K562 (cell line): Measurements from ENCODE around the gene EPB41L3. TPM values are rescaled to one million over a fixed set of nuclear protein-coding genes. Genes with fewer than 3 reads are reported as not detected.

Experiments
- ATAC-seq: fragments of 200-7000 bp; cut with Tn5 transposase; 3 replicates; pipeline ENCODE4 v1.9.1; 2020; ENCODE audit warnings: moderate library complexity
- BruUV-seq: library from RNA; stranded (reverse); fragments of 400-500 nt; replicated peaks from 2 replicates; lab custom pipeline; 2021; lab: Mats Ljungman, UMichigan
- CTCF ChIA-PET: fragments of 300-600 bp; formaldehyde crosslinking; extraction: SDS; loops from one replicate; lab custom pipeline; 2021; ENCODE audit warnings: low intra/inter-chr PET ratio; lab: Yijun Ruan, JAX
- POLR2A ChIA-PET: fragments of 300-600, 350-650 bp; sonication (Branson Sonifier 250); formaldehyde crosslinking; extraction: SDS; loops from one replicate; lab custom pipeline; 2021; ENCODE audit warnings: antibody characterized with exemption, inconsistent platforms; lab: Yijun Ruan, JAX
- DNase-seq, 4 experiments: peaks; one replicate each; pipeline versions ENCODE4 v3.0.0 to v3.0.0-alpha.2; 2011 to 2018; ENCODE audit warnings: low spot score in 3 of 4, mixed read lengths in 3 of 4; ENCODE audit errors: extremely low read depth in 1 of 4
- FAIRE-seq: peaks from 2 replicates; lab custom pipeline; 2011; peaks lifted over from hg19 to GRCh38; lab: Jason Lieb, UNC
- H2AFZ ChIP-seq: 2 replicates; pipeline ENCODE4 v1.6.0; 2011; ENCODE audit warnings: low read depth, low read length, control low read depth, inconsistent platforms
- H3K27ac ChIP-seq: fragments of 200-600 bp; 3 replicates; pipeline ENCODE4 v1.8.0; 2011; ENCODE audit warnings: low read depth, mild to moderate bottlenecking, control low read depth, inconsistent platforms, low read length, moderate library complexity, mixed read lengths; ENCODE audit errors: extremely low read depth
- H3K27me3 ChIP-seq, 2 experiments: fragments of 300-600 bp in 1 of 2; 2 replicates in 1 of 2; 3 replicates in 1 of 2; pipeline versions ENCODE4 v1.6.0 to v1.8.0; 2011; ENCODE audit warnings: inconsistent platforms in 2 of 2, low read length in 2 of 2, mild to moderate bottlenecking in 1 of 2, mixed read lengths in 1 of 2, moderate library complexity in 1 of 2; ENCODE audit not compliant: control insufficient read depth in 2 of 2, insufficient read depth in 2 of 2
- H3K36me3 ChIP-seq: fragments of 300-600 bp; 3 replicates; pipeline ENCODE4 v1.8.0; 2011; ENCODE audit warnings: mild to moderate bottlenecking, low read length, inconsistent platforms; ENCODE audit not compliant: control insufficient read depth, insufficient read depth
- H3K4me1 ChIP-seq, 2 experiments: fragments of 200-600 bp in 1 of 2; replicated peaks in 1 of 2; 2 replicates in 1 of 2; 3 replicates in 1 of 2; pipeline versions ENCODE4 v1.5.1 to v1.8.0; 2011; ENCODE audit warnings: inconsistent platforms in 2 of 2, low read length in 2 of 2, mild to moderate bottlenecking in 1 of 2, mixed read lengths in 1 of 2, moderate library complexity in 1 of 2; ENCODE audit not compliant: control insufficient read depth in 2 of 2, insufficient read depth in 2 of 2
- H3K4me2 ChIP-seq: 2 replicates; pipeline ENCODE4 v1.6.1; 2011; ENCODE audit warnings: low read length, control low read depth, inconsistent platforms, mixed read lengths; ENCODE audit not compliant: insufficient read depth
- H3K4me3 ChIP-seq: fragments of 200-600 bp; sonication (generic), shearing (Covaris generic); 2 replicates; pipeline ENCODE4 v1.5.1; 2016; ENCODE audit warnings: control low read depth, inconsistent platforms
- H3K79me2 ChIP-seq: fragments of 200-600 bp; 3 replicates; pipeline ENCODE4 v1.8.0; 2011; ENCODE audit warnings: low read length, inconsistent platforms; ENCODE audit not compliant: control insufficient read depth, insufficient read depth
- H3K9ac ChIP-seq, 2 experiments: 2 replicates each; pipeline versions ENCODE4 v1.6.0 to v1.6.1; 2011; ENCODE audit warnings: low read depth in 2 of 2, low read length in 2 of 2, control low read depth in 1 of 2, inconsistent platforms in 1 of 2, mild to moderate bottlenecking in 1 of 2, mixed read lengths in 1 of 2; ENCODE audit not compliant: insufficient read depth in 1 of 2
- H3K9me1 ChIP-seq: one replicate; pipeline ENCODE4 v1.6.0; 2011; ENCODE audit warnings: inconsistent platforms, mild to moderate bottlenecking, low read length, moderate library complexity; ENCODE audit not compliant: control insufficient read depth, insufficient read depth
- H3K9me3 ChIP-seq: replicated peaks from 2 replicates; pipeline ENCODE4 v1.5.1; 2011; ENCODE audit warnings: low read depth, low read length, inconsistent platforms; ENCODE audit not compliant: control insufficient read depth, insufficient read depth
- H4K20me1 ChIP-seq: replicated peaks from 2 replicates; pipeline ENCODE4 v1.6.1; 2011; ENCODE audit warnings: low read length, inconsistent platforms, mixed read lengths; ENCODE audit not compliant: control insufficient read depth, insufficient read depth
- CBFB ChIP-seq: sonication (generic); formaldehyde crosslinking; IDR thresholded peaks from 2 replicates; pipeline ENCODE4 v1.4.0; 2020; ENCODE audit warnings: mild to moderate bottlenecking, missing genetic modification reagents
- E2F3 ChIP-seq: fragments of 250-450 bp; sonication (Bioruptor Pico); IDR thresholded peaks from 2 replicates; pipeline ENCODE4 v1.4.0; 2020; ENCODE audit warnings: mild to moderate bottlenecking
- GABPB1 ChIP-seq: sonication (generic); formaldehyde crosslinking; IDR thresholded peaks from 2 replicates; pipeline ENCODE4 v1.8.0; 2022; ENCODE audit warnings: mild to moderate bottlenecking, missing genetic modification reagents
- MED1 ChIP-seq: sonication (generic); formaldehyde crosslinking; IDR thresholded peaks from 2 replicates; pipeline ENCODE4 v1.8.1; 2023; ENCODE audit warnings: missing genetic modification reagents, borderline replicate concordance
- POLR2A ChIP-seq: fragments of 450-650 bp; conservative IDR thresholded peaks from 2 replicates; pipeline ENCODE4 v1.6.1; 2016
- PPARD ChIP-seq: fragments of 250-450 bp; sonication (Bioruptor Pico); IDR thresholded peaks from 2 replicates; pipeline ENCODE4 v1.8.0; 2022; ENCODE audit warnings: inconsistent platforms, mild to moderate bottlenecking, moderate library complexity
- TCF7 ChIP-seq: sonication (generic); IDR thresholded peaks from 2 replicates; pipeline ENCODE4 v1.6.1; 2016; ENCODE audit warnings: antibody characterized with exemption, borderline replicate concordance
- ZFX ChIP-seq: sonication (generic); formaldehyde crosslinking; IDR thresholded peaks from 2 replicates; pipeline ENCODE4 v1.8.0; 2022; ENCODE audit warnings: mild to moderate bottlenecking, missing genetic modification reagents, moderate library complexity
- WGBS: fragments of 100-300 bp; shearing (Covaris generic); methylation state at CpG from one replicate; pipeline ENCODE4 v1.1.6; 2016; ENCODE audit warnings: low coverage, mixed read lengths; ENCODE audit not compliant: insufficient coverage; ENCODE audit errors: missing lambda C conversion rate; 5-methylcytosine and 5-hydroxymethylcytosine counted together
- in situ Hi-C: fragments of 300-500 bp; cut with MboI; formaldehyde crosslinking; loops from 4 replicates; pipeline ENCODE4 v1.15.0; 2018; ENCODE audit warnings: inconsistent platforms, mixed read lengths
- intact Hi-C: fragments of 100-400 bp; cut with micrococcal nuclease; formaldehyde crosslinking; loops from 2 replicates; pipeline ENCODE4 v1.14.2; 2022
- polyA plus RNA-seq, 8 experiments: library from polyadenylated mRNA; depleted of rRNA in 4 of 8; stranded (reverse) in 5 of 8; unstranded in 3 of 8; fragments of >200 nt; fragmentation: Nextera tagmentation in 2 of 8; fragmentation: Illumina TruSeq in 1 of 8; extraction: Ambion mirVana in 2 of 8; extraction: Trizol in 1 of 8; gene quantifications; 2 replicates each; pipeline versions ENCODE4 v1.2.1 to v1.2.3, GENCODE V29; 2011 to 2014; ENCODE audit warnings: inconsistent platforms in 1 of 8, missing spikeins in 1 of 8
- total RNA-seq, 7 experiments: library from RNA; depleted of rRNA in 6 of 7; stranded (reverse); fragments of >200 nt in 6 of 7; fragmentation: Illumina TruSeq in 2 of 7; extraction: Trizol in 2 of 7; gene quantifications; 2 replicates each; pipeline versions ENCODE4 v1.2.1 to v1.2.3, GENCODE V29; 2011 to 2021; ENCODE audit warnings: low replicate concordance in 1 of 7
- TF ChIP-seq, protein P1 (sequence below): sonication (generic); formaldehyde crosslinking; IDR thresholded peaks from 2 replicates; pipeline ENCODE4 v1.8.1; 2023; ENCODE audit warnings: mild to moderate bottlenecking, missing genetic modification reagents

The EPB41L3 gene
- total and polyA plus RNA-seq, 9 of the 15 experiments (the other 6 are each of a cell fraction or from before 2014, with no cell fraction given): 0.44 to 0.49 TPM; not detected in 7

DNA sequence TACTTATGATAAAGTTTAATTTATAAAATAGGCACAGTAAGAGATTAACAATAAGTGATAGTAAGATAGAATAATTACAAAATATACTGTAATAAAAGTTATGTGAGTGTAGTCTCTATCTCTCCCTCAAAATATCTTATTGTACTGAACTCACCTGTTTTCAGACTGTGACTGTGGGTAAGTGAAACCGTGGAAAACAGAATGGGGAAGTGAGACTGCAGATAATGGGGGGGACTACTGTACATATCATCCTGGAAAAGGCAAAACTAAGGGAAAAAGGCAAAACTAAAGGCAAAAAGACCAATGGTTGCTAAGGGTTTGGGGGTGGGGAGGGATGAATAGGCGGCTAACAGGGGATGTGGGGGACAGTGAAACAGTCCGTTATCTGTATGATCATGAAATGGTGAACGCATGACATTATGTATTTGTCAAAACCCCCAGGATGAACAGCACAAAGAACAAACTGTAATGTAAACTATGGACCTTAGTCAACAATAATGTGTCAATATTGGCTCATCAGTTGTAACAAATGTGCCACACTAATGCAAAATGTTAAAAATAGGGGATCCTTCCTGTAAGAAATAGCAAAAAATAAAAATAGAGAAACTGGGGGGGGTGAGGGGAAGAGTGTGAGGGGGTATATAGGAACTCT is 93.8 kb downstream of the EPB41L3 start:
- Histone ChIP-seq H3K27ac (no peak overlapping the region), H2AFZ (no peak overlapping the region), H4K20me1 (no peaks in the 10 kb centered on the region), H3K9me3 (no peaks in the 10 kb centered on the region), H3K9me1 (no peaks in the 10 kb centered on the region), H3K27me3 (no peaks in the 10 kb centered on the region), H3K4me1 (no peaks in the 10 kb centered on the region), H3K4me3 (no peak overlapping the region), H3K4me2 (no peak overlapping the region), H3K79me2 (no peaks in the 10 kb centered on the region), H3K36me3 (no peaks in the 10 kb centered on the region), H3K9ac (no peak overlapping the region)
- ATAC-seq (no peak), DNase-seq (no peak), FAIRE-seq (no peak)
- in situ Hi-C loops: no loop called here
- ChIA-PET CTCF (no interaction called here), POLR2A (no interaction called here)
- WGBS: 2% methylated on average over 4 of the region's 4 CpGs
- TF ChIP-seq, protein P1, sequence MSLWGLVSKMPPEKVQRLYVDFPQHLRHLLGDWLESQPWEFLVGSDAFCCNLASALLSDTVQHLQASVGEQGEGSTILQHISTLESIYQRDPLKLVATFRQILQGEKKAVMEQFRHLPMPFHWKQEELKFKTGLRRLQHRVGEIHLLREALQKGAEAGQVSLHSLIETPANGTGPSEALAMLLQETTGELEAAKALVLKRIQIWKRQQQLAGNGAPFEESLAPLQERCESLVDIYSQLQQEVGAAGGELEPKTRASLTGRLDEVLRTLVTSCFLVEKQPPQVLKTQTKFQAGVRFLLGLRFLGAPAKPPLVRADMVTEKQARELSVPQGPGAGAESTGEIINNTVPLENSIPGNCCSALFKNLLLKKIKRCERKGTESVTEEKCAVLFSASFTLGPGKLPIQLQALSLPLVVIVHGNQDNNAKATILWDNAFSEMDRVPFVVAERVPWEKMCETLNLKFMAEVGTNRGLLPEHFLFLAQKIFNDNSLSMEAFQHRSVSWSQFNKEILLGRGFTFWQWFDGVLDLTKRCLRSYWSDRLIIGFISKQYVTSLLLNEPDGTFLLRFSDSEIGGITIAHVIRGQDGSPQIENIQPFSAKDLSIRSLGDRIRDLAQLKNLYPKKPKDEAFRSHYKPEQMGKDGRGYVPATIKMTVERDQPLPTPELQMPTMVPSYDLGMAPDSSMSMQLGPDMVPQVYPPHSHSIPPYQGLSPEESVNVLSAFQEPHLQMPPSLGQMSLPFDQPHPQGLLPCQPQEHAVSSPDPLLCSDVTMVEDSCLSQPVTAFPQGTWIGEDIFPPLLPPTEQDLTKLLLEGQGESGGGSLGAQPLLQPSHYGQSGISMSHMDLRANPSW (CRISPR knock-in tag): no peak
- no peak for TF ChIP-seq GABPB1 (CRISPR knock-in tag)
- no peak for TF ChIP-seq ZFX
- no peak for TF ChIP-seq POLR2A
- TF ChIP-seq TCF7: no peak
- no peak for TF ChIP-seq E2F3 (CRISPR knock-in tag)
- no peak for TF ChIP-seq PPARD (CRISPR knock-in tag)
- TF ChIP-seq MED1: no peak
- TF ChIP-seq CBFB (CRISPR knock-in tag): no peak
- no TSS peak for BruUV-seq
- intact Hi-C loops: no loop called here
